IMR-90 (cell line): Measurements from ENCODE around the gene KCTD8. TPM values are rescaled to one million over a fixed set of nuclear protein-coding genes. Genes with fewer than 3 reads are reported as not detected.

Experiments
- ATAC-seq: fragments of 200-7000 bp; cut with Tn5 transposase; 2 replicates; pipeline ENCODE4 v1.9.1; 2020; ENCODE audit warnings: low read depth, mild to moderate bottlenecking, moderate library complexity
- BruUV-seq: library from RNA; stranded (reverse); fragments of 400-500 nt; replicated peaks from 2 replicates; lab custom pipeline; 2021; lab: Mats Ljungman, UMichigan
- CTCF ChIA-PET: fragments of 300-600 bp; formaldehyde crosslinking; extraction: SDS; loops from one replicate; lab custom pipeline; 2021; ENCODE audit warnings: antibody characterized with exemption; lab: Yijun Ruan, JAX
- POLR2A ChIA-PET: fragments of 300-600 bp; sonication (Branson Sonifier 250); formaldehyde crosslinking; loops from one replicate; lab custom pipeline; 2022; ENCODE audit warnings: antibody characterized with exemption; ENCODE audit not compliant: unreplicated experiment; lab: Charles Lee
- DNase-seq: peaks from one replicate; pipeline ENCODE4 v3.0.0; 2013
- H2AFZ ChIP-seq: replicated peaks from 2 replicates; pipeline ENCODE3; 2013; ENCODE audit warnings: low read length, mild to moderate bottlenecking; ENCODE audit not compliant: poor library complexity
- H2AK5ac ChIP-seq: 2 replicates; pipeline ENCODE4 v1.6.1; 2013; ENCODE audit warnings: low read depth, low read length, inconsistent platforms
- H2AK9ac ChIP-seq: replicated peaks from 2 replicates; pipeline ENCODE3; 2013; ENCODE audit warnings: mild to moderate bottlenecking, low read depth, low read length, moderate library complexity; ENCODE audit not compliant: poor library complexity
- H2BK120ac ChIP-seq: 2 replicates; pipeline ENCODE4 v1.6.1; 2013; ENCODE audit warnings: low read depth, low read length, inconsistent platforms
- H2BK15ac ChIP-seq: 3 replicates; pipeline ENCODE4 v1.6.1; 2013; ENCODE audit warnings: low read depth, low read length, inconsistent platforms
- H2BK20ac ChIP-seq: 2 replicates; pipeline ENCODE4 v1.6.1; 2013; ENCODE audit warnings: low read depth, mild to moderate bottlenecking, inconsistent platforms, low read length, moderate library complexity
- H2BK5ac ChIP-seq: 2 replicates; pipeline ENCODE4 v1.6.1; 2013; ENCODE audit warnings: mild to moderate bottlenecking, low read depth, low read length, inconsistent platforms; ENCODE audit not compliant: poor library complexity, severe bottlenecking
- H3K14ac ChIP-seq: replicated peaks from 2 replicates; pipeline ENCODE4 v1.6.1; 2013; ENCODE audit warnings: low read depth, low read length, inconsistent platforms
- H3K18ac ChIP-seq: 2 replicates; pipeline ENCODE4 v1.6.1; 2013; ENCODE audit warnings: low read depth, low read length, control low read depth
- H3K23ac ChIP-seq: 2 replicates; pipeline ENCODE4 v1.6.1; 2013; ENCODE audit warnings: low read depth, low read length, inconsistent platforms
- H3K27ac ChIP-seq: 2 replicates; pipeline ENCODE4 v1.5.1; 2013; ENCODE audit warnings: mild to moderate bottlenecking, control low read depth, low read length; ENCODE audit not compliant: insufficient read depth
- H3K27me3 ChIP-seq: 2 replicates; pipeline ENCODE4 v1.6.1; 2013; ENCODE audit warnings: low read length; ENCODE audit not compliant: control insufficient read depth, insufficient read depth
- H3K36me3 ChIP-seq: 2 replicates; pipeline ENCODE4 v1.6.1; 2013; ENCODE audit warnings: low read length, mixed read lengths; ENCODE audit not compliant: control insufficient read depth, insufficient read depth
- H3K4ac ChIP-seq: 2 replicates; pipeline ENCODE4 v1.6.1; 2013; ENCODE audit warnings: low read depth, low read length, inconsistent platforms
- H3K4me1 ChIP-seq: 2 replicates; pipeline ENCODE4 v1.6.1; 2013; ENCODE audit warnings: low read length, mixed read lengths; ENCODE audit not compliant: control insufficient read depth, insufficient read depth
- H3K4me2 ChIP-seq: 2 replicates; pipeline ENCODE4 v1.6.1; 2013; ENCODE audit warnings: low read depth, mild to moderate bottlenecking, control low read depth, low read length, moderate library complexity
- H3K4me3 ChIP-seq: 2 replicates; pipeline ENCODE4 v1.5.1; 2013; ENCODE audit warnings: low read depth, mild to moderate bottlenecking, control low read depth, low read length, moderate library complexity; ENCODE audit not compliant: insufficient read depth
- H3K56ac ChIP-seq: 2 replicates; pipeline ENCODE4 v1.6.1; 2013; ENCODE audit warnings: low read length, inconsistent platforms; ENCODE audit not compliant: insufficient read depth; ENCODE audit errors: extremely low read depth
- H3K79me1 ChIP-seq, 2 experiments: 2 replicates each; pipeline ENCODE4 v1.6.1; 2013; ENCODE audit warnings: low read length in 2 of 2, inconsistent platforms in 1 of 2, low read depth in 1 of 2
- H3K9ac ChIP-seq: 2 replicates; pipeline ENCODE4 v1.6.1; 2013; ENCODE audit warnings: low read depth, low read length, control low read depth
- H3K9me1 ChIP-seq: 2 replicates; pipeline ENCODE4 v1.6.1; 2013; ENCODE audit warnings: low read length, inconsistent platforms; ENCODE audit not compliant: insufficient read depth
- H3K9me3 ChIP-seq: 2 replicates; pipeline ENCODE4 v1.6.1; 2013; ENCODE audit warnings: low read length; ENCODE audit not compliant: control insufficient read depth, insufficient read depth
- H4K20me1 ChIP-seq: 2 replicates; pipeline ENCODE4 v1.6.1; 2013; ENCODE audit warnings: low read length, inconsistent platforms; ENCODE audit not compliant: insufficient read depth
- H4K5ac ChIP-seq: 2 replicates; pipeline ENCODE4 v1.6.1; 2013; ENCODE audit warnings: mild to moderate bottlenecking, low read depth, low read length, control low read depth
- H4K8ac ChIP-seq, 2 experiments: 2 replicates each; pipeline ENCODE4 v1.6.1; 2013; ENCODE audit warnings: low read depth in 2 of 2, low read length in 2 of 2, control low read depth in 1 of 2, inconsistent platforms in 1 of 2
- H4K91ac ChIP-seq: 2 replicates; pipeline ENCODE4 v1.6.1; 2013; ENCODE audit warnings: low read depth, low read length, inconsistent platforms; ENCODE audit not compliant: insufficient read depth
- BHLHE40 ChIP-seq: fragments of 150-350 bp; IDR thresholded peaks from 2 replicates; pipeline ENCODE4 v1.6.1; 2016; ENCODE audit warnings: mild to moderate bottlenecking, low read depth, low read length
- CEBPB ChIP-seq: IDR thresholded peaks from 2 replicates; pipeline ENCODE4 v1.6.1; 2012; ENCODE audit warnings: low read depth, low read length, improper control_type of control experiment
- CHD1 ChIP-seq: IDR thresholded peaks from 2 replicates; pipeline ENCODE4 v1.6.1; 2012; ENCODE audit warnings: low read depth, low read length, improper control_type of control experiment
- ELK1 ChIP-seq: fragments of 150-350 bp; IDR thresholded peaks from 2 replicates; pipeline ENCODE4 v1.6.1; 2016; ENCODE audit warnings: low read depth, mild to moderate bottlenecking, low read length, moderate library complexity, borderline replicate concordance
- FOS ChIP-seq: fragments of 150-350 bp; IDR thresholded peaks from 2 replicates; pipeline ENCODE4 v1.6.1; 2016; ENCODE audit warnings: low read depth, low read length
- MAFK ChIP-seq: IDR thresholded peaks from 2 replicates; pipeline ENCODE4 v1.6.1; 2012; ENCODE audit warnings: low read depth, low read length, improper control_type of control experiment
- MAZ ChIP-seq: IDR thresholded peaks from 2 replicates; pipeline ENCODE4 v1.6.1; 2012; ENCODE audit warnings: low read depth, mild to moderate bottlenecking, low read length, improper control_type of control experiment, moderate library complexity, borderline replicate concordance
- MXI1 ChIP-seq: IDR thresholded peaks from 2 replicates; pipeline ENCODE4 v1.6.1; 2012; ENCODE audit warnings: low read depth, mild to moderate bottlenecking, low read length, moderate library complexity, borderline replicate concordance
- NFE2L2 ChIP-seq: fragments of 150-350 bp; IDR thresholded peaks from 2 replicates; pipeline ENCODE4 v1.6.1; 2016; ENCODE audit warnings: low read depth, mild to moderate bottlenecking, low read length
- POLR2A ChIP-seq: IDR thresholded peaks from 2 replicates; pipeline ENCODE4 v1.6.1; 2012; ENCODE audit warnings: mild to moderate bottlenecking, low read depth, low read length
- RAD21 ChIP-seq: IDR thresholded peaks from 2 replicates; pipeline ENCODE4 v1.6.1; 2012; ENCODE audit warnings: low read length, improper control_type of control experiment
- RCOR1 ChIP-seq: IDR thresholded peaks from 2 replicates; pipeline ENCODE4 v1.6.1; 2012; ENCODE audit warnings: mild to moderate bottlenecking, low read length, improper control_type of control experiment; ENCODE audit not compliant: insufficient replicate concordance
- RFX5 ChIP-seq: IDR thresholded peaks from 2 replicates; pipeline ENCODE4 v1.8.0; 2012; ENCODE audit warnings: low read depth, mild to moderate bottlenecking, low read length, moderate library complexity
- SMC3 ChIP-seq: fragments of 150-350 bp; IDR thresholded peaks from 2 replicates; pipeline ENCODE4 v1.6.1; 2016; ENCODE audit warnings: low read depth, mild to moderate bottlenecking, antibody characterized with exemption, low read length, moderate library complexity
- USF2 ChIP-seq: fragments of 150-350 bp; IDR thresholded peaks from 2 replicates; pipeline ENCODE4 v1.6.1; 2017; ENCODE audit warnings: mild to moderate bottlenecking, antibody characterized with exemption, low read length, low read depth
- WGBS, 2 experiments: methylation state at CpG; one replicate each; pipeline versions ENCODE4 v1.1.5 to v1.1.7; 2013; ENCODE audit warnings: missing lambda C conversion rate in 2 of 2; ENCODE audit not compliant: insufficient read length in 1 of 2; ENCODE audit errors: extremely low coverage in 2 of 2; 5-methylcytosine and 5-hydroxymethylcytosine counted together
- dilution Hi-C: fragments of 300-500 bp; cut with HindIII; formaldehyde crosslinking; loops from one replicate; pipeline ENCODE4 v1.14.3; 2018; ENCODE audit warnings: low sequenced_read_pairs; ENCODE audit not compliant: unreplicated experiment
- in situ Hi-C: fragments of 300-500 bp; cut with MboI; formaldehyde crosslinking; loops from 3 replicates; pipeline ENCODE4 v1.14.3; 2019; ENCODE audit warnings: low sequenced_read_pairs, inconsistent platforms, mixed read lengths
- intact Hi-C: fragments of 100-400 bp; cut with micrococcal nuclease; formaldehyde crosslinking; loops from 2 replicates; pipeline ENCODE4 v1.10.0; 2022
- polyA plus RNA-seq, 3 experiments: library from polyadenylated mRNA; depleted of rRNA; stranded (reverse); fragments of >200 nt; gene quantifications; 2 replicates each; pipeline ENCODE4 v1.2.3, GENCODE V29; 2012; ENCODE audit warnings: low replicate concordance in 1 of 3
- total RNA-seq: library from RNA; depleted of rRNA; stranded (reverse); fragments of >200 nt; gene quantifications from 2 replicates; pipeline ENCODE4 v1.2.3, GENCODE V29; 2012
- TF ChIP-seq, protein P1 (sequence below): conservative IDR thresholded peaks from 2 replicates; pipeline ENCODE4 v1.5.1; 2012; ENCODE audit warnings: mild to moderate bottlenecking, low read depth, low read length, improper control_type of control experiment

Gene KCTD8
- total and polyA plus RNA-seq, 2 of the 4 experiments (the other 2 are of a cell fraction): 0.03 TPM; not detected in 1

DNA sequence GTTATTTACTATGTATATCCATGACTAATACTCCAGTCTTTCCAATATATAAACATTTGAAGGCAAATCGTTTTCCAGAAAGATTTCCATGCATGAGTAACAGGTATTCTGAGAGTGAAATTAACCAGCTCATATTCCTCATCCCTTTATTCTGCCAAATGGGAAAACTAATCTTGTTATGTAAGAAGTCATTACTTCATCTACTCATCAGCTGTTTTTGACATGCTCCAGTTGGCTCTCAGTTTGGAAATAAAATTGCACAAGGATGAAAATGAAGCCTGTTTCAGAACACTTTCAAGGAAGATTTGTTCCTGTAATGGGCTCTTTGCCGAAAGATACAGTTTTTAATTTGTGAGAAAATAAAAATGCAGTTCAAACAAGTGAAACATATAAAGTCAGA, 121.9 kb downstream of the KCTD8 start:
- dilution Hi-C loops (no loop called here), in situ Hi-C loops (no loop called here), intact Hi-C loops (no loop called here)
- Histone ChIP-seq H3K23ac (no peak overlapping the region), H2AFZ (no peak overlapping the region), H3K4ac (no peak overlapping the region), H2AK5ac (no peak overlapping the region), H3K79me1 (no peaks in the 10 kb centered on the region), H2BK20ac (no peak overlapping the region), H3K9me3 (no peaks in the 10 kb centered on the region), H2BK5ac (no peak overlapping the region), H3K27me3 (no peaks in the 10 kb centered on the region), H3K18ac (no peak overlapping the region), H4K8ac (no peak overlapping the region), H3K27ac (no peak overlapping the region), H2BK120ac (no peak overlapping the region), H4K5ac (no peak overlapping the region), H3K4me2 (no peak overlapping the region), H3K56ac (no peak overlapping the region), H3K4me3 (no peak overlapping the region), H4K20me1 (no peaks in the 10 kb centered on the region), H2AK9ac (no peak overlapping the region), H3K14ac (no peak overlapping the region), H2BK15ac (no peak overlapping the region), H3K36me3 (no peaks in the 10 kb centered on the region), H4K91ac (no peak overlapping the region), H3K4me1 (no peaks in the 10 kb centered on the region), H3K9me1 (no peaks in the 10 kb centered on the region), H3K9ac (no peak overlapping the region)
- ChIA-PET CTCF (no interaction called here), POLR2A (no interaction called here)
- ATAC-seq: no peak
- DNase-seq: no peak
- WGBS, 2 experiments: no CpG with 5 or more reads among the region's 2 CpGs
- TF ChIP-seq CEBPB (no peak), BHLHE40 (no peak), POLR2A (no peak), NFE2L2 (no peak), MAFK (no peak), FOS (no peak), USF2 (no peak), ELK1 (no peak), SMC3 (no peak), MXI1 (no peak), MAZ (no peak), CHD1 (no peak), RAD21 (no peak), RCOR1 (no peak), RFX5 (no peak)
- TF ChIP-seq, protein P1, sequence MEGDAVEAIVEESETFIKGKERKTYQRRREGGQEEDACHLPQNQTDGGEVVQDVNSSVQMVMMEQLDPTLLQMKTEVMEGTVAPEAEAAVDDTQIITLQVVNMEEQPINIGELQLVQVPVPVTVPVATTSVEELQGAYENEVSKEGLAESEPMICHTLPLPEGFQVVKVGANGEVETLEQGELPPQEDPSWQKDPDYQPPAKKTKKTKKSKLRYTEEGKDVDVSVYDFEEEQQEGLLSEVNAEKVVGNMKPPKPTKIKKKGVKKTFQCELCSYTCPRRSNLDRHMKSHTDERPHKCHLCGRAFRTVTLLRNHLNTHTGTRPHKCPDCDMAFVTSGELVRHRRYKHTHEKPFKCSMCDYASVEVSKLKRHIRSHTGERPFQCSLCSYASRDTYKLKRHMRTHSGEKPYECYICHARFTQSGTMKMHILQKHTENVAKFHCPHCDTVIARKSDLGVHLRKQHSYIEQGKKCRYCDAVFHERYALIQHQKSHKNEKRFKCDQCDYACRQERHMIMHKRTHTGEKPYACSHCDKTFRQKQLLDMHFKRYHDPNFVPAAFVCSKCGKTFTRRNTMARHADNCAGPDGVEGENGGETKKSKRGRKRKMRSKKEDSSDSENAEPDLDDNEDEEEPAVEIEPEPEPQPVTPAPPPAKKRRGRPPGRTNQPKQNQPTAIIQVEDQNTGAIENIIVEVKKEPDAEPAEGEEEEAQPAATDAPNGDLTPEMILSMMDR: no peak
- no TSS peak for BruUV-seq
